A673 (cell line): ENCODE data around the gene RGP1.

Source experiments
- CTCF ChIP-seq: fragments of 300-800, 200-600 bp; sonication (generic); conservative IDR thresholded peaks from 2 replicates; pipeline ENCODE4 v1.5.1; 2017; ENCODE audit warnings: low read depth, mild to moderate bottlenecking, antibody characterized with exemption, low read length, moderate library complexity, mixed read lengths
- EZH2 ChIP-seq: fragments of 200-600 bp; sonication (generic); IDR thresholded peaks from 2 replicates; pipeline ENCODE4 v1.6.1; 2017; ENCODE audit warnings: borderline replicate concordance, low read depth, mild to moderate bottlenecking, mixed read lengths, antibody characterized with exemption, low read length; ENCODE audit not compliant: poor library complexity, severe bottlenecking

GRCh38 chr9:35705372-35705771 is 43.7 kb upstream of the RGP1 start:
- no peak for TF ChIP-seq CTCF
- TF ChIP-seq EZH2, result no peak
